ENCODE data around the gene ADD1. TPM values are rescaled to one million over a fixed set of nuclear protein-coding genes. Genes with fewer than 3 reads are reported as not detected.

Gene ADD1
- total and polyA plus RNA-seq, 2 donors: 224 to 277 TPM

DNA sequence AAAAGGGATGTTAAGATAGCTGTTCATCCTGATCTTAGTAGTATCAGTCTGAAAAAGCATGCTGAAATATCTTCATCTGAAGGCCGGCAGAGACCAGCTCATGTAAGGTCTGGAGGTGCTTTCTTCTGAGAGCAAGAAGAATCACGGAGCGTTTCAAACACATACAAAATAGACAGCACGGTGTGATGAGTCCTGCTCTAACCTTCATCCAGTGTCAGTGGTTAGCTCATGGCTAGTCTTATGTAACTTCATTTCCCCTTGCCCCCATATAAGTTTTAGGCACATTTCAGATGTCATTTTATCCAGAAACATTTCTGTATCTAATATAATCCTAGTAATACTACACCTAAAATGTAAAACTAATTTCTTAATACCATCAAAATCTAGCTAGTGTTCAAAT is 27.8 kb downstream of the ADD1 start:
- Histone ChIP-seq H3K27ac (ENCODE audit: low read depth) (no peak overlapping the region), H3K4me1 (ENCODE audit: insufficient read depth) (peaks cover 2% of the 10 kb centered on the region)

DNA sequence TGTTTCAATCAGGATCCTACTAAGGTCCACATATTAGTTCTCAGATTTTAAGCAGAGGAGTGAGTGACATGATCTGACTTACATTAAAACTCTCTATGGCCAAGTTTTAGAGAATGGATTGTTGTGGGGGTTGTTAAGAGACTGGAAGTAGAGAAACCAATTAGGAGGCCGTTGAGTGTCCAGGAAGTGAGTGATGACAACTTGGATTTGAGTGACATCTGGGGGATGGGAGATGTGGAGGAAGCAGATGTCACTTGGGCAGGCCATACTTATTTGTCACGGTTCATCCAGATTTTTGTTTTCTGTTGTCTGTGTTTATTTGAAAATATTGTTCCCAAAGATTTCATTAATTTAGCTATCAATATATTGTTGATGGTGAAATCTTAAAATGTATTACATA is 28.3 kb downstream of the ADD1 start:
- WGBS: 56% methylated on average over 2 of the region's 2 CpGs
- Histone ChIP-seq H3K36me3 (ENCODE audit: insufficient read depth) (no peaks in the 10 kb centered on the region), H3K4me1 (ENCODE audit: insufficient read depth) (peaks cover 2% of the 10 kb centered on the region)

More for the DNA sequence above, 27.8 kb downstream of the ADD1 start:
- Histone ChIP-seq H3K36me3 (ENCODE audit: insufficient read depth) (no peaks in the 10 kb centered on the region), H3K4me3 (ENCODE audit: low read depth, low read length) (no peak overlapping the region)
- WGBS: 88% methylated on average over 4 of the region's 4 CpGs
- no peak for DNase-seq (ENCODE audit: extremely low spot score)

DNA sequence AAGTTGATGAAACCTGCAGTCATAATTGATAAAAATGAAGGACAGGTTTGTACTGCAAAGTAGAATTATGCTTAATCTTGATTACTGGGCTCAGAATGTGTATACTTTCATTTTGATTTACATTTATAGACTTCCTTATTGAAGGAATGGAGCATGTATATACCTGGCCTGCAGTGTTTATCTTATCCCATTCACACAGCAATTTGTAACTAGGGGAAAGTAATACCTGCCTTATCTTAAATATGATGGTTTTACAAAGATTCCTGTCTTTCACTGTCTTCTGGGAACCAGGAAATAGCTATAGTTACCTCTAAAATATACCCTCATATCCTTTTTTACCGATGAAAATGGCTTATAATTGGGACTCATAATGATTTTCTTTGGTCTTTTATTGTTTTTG is 29.7 kb downstream of the ADD1 start:
- no peak overlapping the region for H3K4me3 ChIP-seq (ENCODE audit: low read depth, low read length)
- DNase-seq (ENCODE audit: extremely low spot score): no peak
- 49% methylated on average over 1 of the region's 1 CpG for WGBS
- H3K4me1 ChIP-seq (ENCODE audit: insufficient read depth): peaks cover 2% of the 10 kb centered on the region
- H3K36me3 ChIP-seq (ENCODE audit: insufficient read depth): no peaks in the 10 kb centered on the region
- H3K27ac ChIP-seq (ENCODE audit: low read depth): no peak overlapping the region

More for the DNA sequence above, 28.3 kb downstream of the ADD1 start:
- Histone ChIP-seq H3K27ac (ENCODE audit: low read depth) (no peak overlapping the region), H3K4me3 (ENCODE audit: low read depth, low read length) (no peak overlapping the region)
- DNase-seq (ENCODE audit: extremely low spot score): no peak

DNA sequence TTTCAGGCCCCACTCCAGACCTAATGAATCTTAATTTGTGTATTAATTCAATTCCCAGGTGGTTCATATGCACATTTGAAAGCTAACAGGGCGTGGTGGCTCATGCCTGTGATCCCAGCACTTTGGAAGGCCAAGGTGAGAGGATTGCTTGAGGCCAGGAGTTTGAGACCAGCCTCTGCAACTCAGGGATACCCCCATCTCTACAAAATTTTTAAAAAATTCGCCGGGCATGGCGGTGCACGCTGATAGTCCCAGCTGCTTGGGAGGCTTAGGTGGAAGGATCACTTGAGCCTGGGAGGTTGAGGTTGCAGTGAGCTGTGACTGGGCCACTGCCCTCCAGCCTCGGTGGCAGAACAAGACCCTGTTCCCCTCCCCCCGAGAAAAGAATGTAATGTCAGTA is 31.2 kb downstream of the ADD1 start:
- Histone ChIP-seq H3K4me1 (ENCODE audit: insufficient read depth) (no peaks in the 10 kb centered on the region), H3K4me3 (ENCODE audit: low read depth, low read length) (no peak overlapping the region), H3K27ac (ENCODE audit: low read depth) (no peak overlapping the region), H3K36me3 (ENCODE audit: insufficient read depth) (no peaks in the 10 kb centered on the region)
- WGBS: 93% methylated on average over 7 of the region's 7 CpGs
- no peak for DNase-seq (ENCODE audit: extremely low spot score)

- 84% methylated on average over 3 of the region's 3 CpGs for whole genome bisulfite sequencing
- no peak overlapping the region for H3K27ac ChIP-seq (ENCODE audit: low read depth)
- H3K4me3 ChIP-seq (ENCODE audit: low read depth, low read length): no peak overlapping the region
- DNase-seq (ENCODE audit: extremely low spot score): no peak
- no peaks in the 10 kb centered on the region for H3K4me1 ChIP-seq (ENCODE audit: insufficient read depth)
- H3K36me3 ChIP-seq (ENCODE audit: insufficient read depth): no peaks in the 10 kb centered on the region
Measured at GRCh38 chr4:2875556-2875955, 31.9 kb downstream of the ADD1 start.

GRCh38 chr4:2878346-2878745 is 34.7 kb downstream of the ADD1 start:
- 90% methylated on average over 5 of the region's 5 CpGs for WGBS
- DNase-seq (ENCODE audit: extremely low spot score): no peak
- Histone ChIP-seq H3K36me3 (ENCODE audit: insufficient read depth) (no peaks in the 10 kb centered on the region), H3K4me3 (ENCODE audit: low read depth, low read length) (no peak overlapping the region), H3K27ac (ENCODE audit: low read depth) (no peak overlapping the region), H3K4me1 (ENCODE audit: insufficient read depth) (no peaks in the 10 kb centered on the region)

GRCh38 chr4:2879026-2879425 is 35.4 kb downstream of the ADD1 start:
- 80% methylated on average over 5 of the region's 5 CpGs for WGBS
- no peaks in the 10 kb centered on the region for H3K4me1 ChIP-seq (ENCODE audit: insufficient read depth)
- no peak overlapping the region for H3K4me3 ChIP-seq (ENCODE audit: low read depth, low read length)
- DNase-seq (ENCODE audit: extremely low spot score): no peak
- H3K27ac ChIP-seq (ENCODE audit: low read depth): no peak overlapping the region
- H3K36me3 ChIP-seq (ENCODE audit: insufficient read depth): no peaks in the 10 kb centered on the region

GRCh38 chr4:2881431-2881830 is 37.8 kb downstream of the ADD1 start:
- WGBS: 80% methylated on average over 3 of the region's 3 CpGs
- Histone ChIP-seq H3K36me3 (ENCODE audit: insufficient read depth) (peaks cover 9% of the 10 kb centered on the region), H3K4me1 (ENCODE audit: insufficient read depth) (no peaks in the 10 kb centered on the region), H3K4me3 (ENCODE audit: low read depth, low read length) (no peak overlapping the region), H3K27ac (ENCODE audit: low read depth) (no peak overlapping the region)
- DNase-seq (ENCODE audit: extremely low spot score): no peak

DNA sequence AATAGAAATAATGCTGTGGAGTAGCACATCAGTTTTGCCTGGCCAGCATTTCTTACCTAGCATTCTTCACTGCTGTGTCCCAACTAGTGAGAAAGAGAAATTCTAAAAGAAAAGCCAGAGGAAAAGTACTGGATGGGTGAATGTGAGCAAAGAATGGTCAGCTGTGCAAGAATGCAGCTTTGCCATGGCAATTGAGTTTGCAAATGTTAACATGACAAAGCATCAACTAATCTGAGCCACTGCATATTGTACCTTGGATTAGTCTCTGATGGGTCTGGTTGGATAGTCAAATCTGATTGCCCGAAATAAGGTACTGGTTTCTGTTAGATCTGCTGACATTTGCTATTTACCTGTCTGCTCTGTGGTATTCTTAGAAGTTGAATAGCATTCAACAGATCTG is 38.7 kb downstream of the ADD1 start:
- WGBS: 92% methylated on average over 1 of the region's 1 CpG

DNA sequence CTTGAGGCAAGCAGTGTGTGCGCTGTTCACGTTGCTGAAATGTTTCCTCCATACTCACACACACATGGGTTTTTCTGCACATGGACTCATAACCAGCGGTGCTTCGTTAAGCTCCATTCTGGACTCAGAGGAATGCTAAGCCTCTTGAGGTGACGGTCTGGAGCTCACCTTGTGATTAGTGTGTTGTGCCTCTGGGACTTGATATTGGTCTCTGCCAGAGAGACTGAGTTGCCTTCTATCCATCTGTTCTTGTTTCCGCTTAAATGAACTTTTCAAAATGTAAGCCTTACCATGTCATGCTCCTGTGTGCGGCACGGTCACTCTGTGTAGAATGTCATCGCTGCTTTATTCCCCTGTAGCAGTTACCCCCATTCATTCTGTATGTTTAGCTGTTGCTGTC is 42.5 kb downstream of the ADD1 start:
- no peak for DNase-seq (ENCODE audit: extremely low spot score)
- H3K27ac ChIP-seq (ENCODE audit: low read depth): no peak overlapping the region
- H3K36me3 ChIP-seq (ENCODE audit: insufficient read depth): peaks cover 9% of the 10 kb centered on the region
- WGBS: 91% methylated on average over 9 of the region's 9 CpGs
- H3K4me3 ChIP-seq (ENCODE audit: low read depth, low read length): no peak overlapping the region
- no peaks in the 10 kb centered on the region for H3K4me1 ChIP-seq (ENCODE audit: insufficient read depth)

More for the DNA sequence above, 38.7 kb downstream of the ADD1 start:
- Histone ChIP-seq H3K4me3 (ENCODE audit: low read depth, low read length) (no peak overlapping the region), H3K4me1 (ENCODE audit: insufficient read depth) (no peaks in the 10 kb centered on the region), H3K36me3 (ENCODE audit: insufficient read depth) (peaks cover 9% of the 10 kb centered on the region), H3K27ac (ENCODE audit: low read depth) (no peak overlapping the region)
- DNase-seq (ENCODE audit: extremely low spot score): no peak

DNA sequence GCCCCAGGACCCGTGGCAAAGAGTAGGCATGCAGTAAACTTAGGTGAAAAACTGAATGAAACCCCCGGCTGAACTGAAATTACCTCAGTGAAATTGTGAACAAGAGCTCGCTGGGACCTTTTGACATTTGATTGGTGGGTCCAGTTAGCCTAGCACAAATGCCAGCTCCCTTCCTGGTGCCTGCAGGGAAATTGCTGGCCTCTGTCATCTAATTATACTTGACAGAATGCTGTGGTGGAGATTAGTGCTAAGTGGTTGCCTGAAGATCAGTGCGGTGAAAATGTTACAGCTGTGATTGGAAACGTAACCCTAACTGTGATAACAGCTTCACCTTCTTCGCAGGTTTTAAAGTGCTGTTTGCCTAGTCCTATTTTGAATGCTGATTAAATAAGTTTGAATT is 43.0 kb downstream of the ADD1 start:
- Histone ChIP-seq H3K4me1 (ENCODE audit: insufficient read depth) (no peaks in the 10 kb centered on the region), H3K4me3 (ENCODE audit: low read depth, low read length) (no peak overlapping the region), H3K27ac (ENCODE audit: low read depth) (no peak overlapping the region), H3K36me3 (ENCODE audit: insufficient read depth) (peaks cover 9% of the 10 kb centered on the region)
- 64% methylated on average over 6 of the region's 6 CpGs for WGBS
- DNase-seq (ENCODE audit: extremely low spot score): no peak

DNA sequence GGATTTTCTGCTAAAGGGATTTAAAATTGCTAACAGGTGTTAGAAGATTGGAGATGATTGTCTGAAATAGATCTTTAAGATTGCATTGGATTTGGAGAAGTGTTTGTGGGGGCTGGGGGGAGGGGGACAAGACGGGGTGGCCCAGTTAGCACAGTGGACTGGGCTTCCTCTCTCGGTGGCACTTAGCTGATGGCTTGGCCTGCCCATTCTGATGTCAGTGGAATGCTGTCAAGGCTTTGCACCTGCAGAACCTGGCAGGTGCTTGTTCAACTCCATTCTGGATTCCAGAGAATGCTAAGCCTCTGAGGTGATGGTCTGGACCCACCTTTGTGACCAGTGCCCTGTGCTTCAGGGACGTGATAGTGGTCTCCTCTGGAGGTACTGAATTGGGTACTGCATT is 43.7 kb downstream of the ADD1 start:
- Histone ChIP-seq H3K4me1 (ENCODE audit: insufficient read depth) (no peaks in the 10 kb centered on the region), H3K36me3 (ENCODE audit: insufficient read depth) (peaks cover 9% of the 10 kb centered on the region), H3K4me3 (ENCODE audit: low read depth, low read length) (no peak overlapping the region), H3K27ac (ENCODE audit: low read depth) (no peak overlapping the region)
- WGBS: 81% methylated on average over 3 of the region's 3 CpGs
- no peak for DNase-seq (ENCODE audit: extremely low spot score)

GRCh38 chr4:2888886-2889285 is 45.2 kb downstream of the ADD1 start:
- DNase-seq (ENCODE audit: extremely low spot score): no peak
- no peaks in the 10 kb centered on the region for H3K4me1 ChIP-seq (ENCODE audit: insufficient read depth)
- no peak overlapping the region for H3K27ac ChIP-seq (ENCODE audit: low read depth)
- 95% methylated on average over 3 of the region's 3 CpGs for WGBS
- H3K36me3 ChIP-seq (ENCODE audit: insufficient read depth): peaks cover 9% of the 10 kb centered on the region
- H3K4me3 ChIP-seq (ENCODE audit: low read depth, low read length): no peak overlapping the region

DNA sequence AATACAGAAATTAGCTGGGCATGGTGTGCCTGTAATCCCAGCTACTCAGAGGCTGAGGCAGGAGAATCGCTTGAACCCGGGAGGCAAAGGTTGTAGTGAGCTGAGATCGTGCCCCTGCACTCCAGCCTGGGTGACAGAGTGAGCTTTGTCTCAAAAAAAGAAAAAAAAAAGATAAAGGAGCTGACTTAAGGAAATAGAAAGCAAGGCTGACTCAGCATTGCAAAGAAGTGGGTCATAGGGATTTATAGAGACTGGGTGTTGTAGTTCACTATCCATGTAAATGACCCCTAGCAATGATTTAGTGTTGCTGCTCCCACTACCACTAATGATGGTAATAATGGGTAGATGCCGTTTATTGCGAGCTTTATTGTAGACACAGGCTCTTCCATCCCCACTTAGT is 47.6 kb downstream of the ADD1 start:
- Histone ChIP-seq H3K4me3 (ENCODE audit: low read depth, low read length) (no peak overlapping the region), H3K27ac (ENCODE audit: low read depth) (no peak overlapping the region), H3K4me1 (ENCODE audit: insufficient read depth) (no peaks in the 10 kb centered on the region), H3K36me3 (ENCODE audit: insufficient read depth) (peaks cover 3% of the 10 kb centered on the region)
- DNase-seq (ENCODE audit: extremely low spot score): no peak
- WGBS: 70% methylated on average over 5 of the region's 5 CpGs

GRCh38 chr4:2893772-2894171 is 50.1 kb downstream of the ADD1 start:
- no peak for DNase-seq (ENCODE audit: extremely low spot score)
- WGBS: 49% methylated on average over 5 of the region's 5 CpGs
- H3K27ac ChIP-seq (ENCODE audit: low read depth): no peak overlapping the region

More at GRCh38 chr4:2893772-2894171, 50.1 kb downstream of the ADD1 start:
- Histone ChIP-seq H3K4me3 (ENCODE audit: low read depth, low read length) (no peak overlapping the region), H3K36me3 (ENCODE audit: insufficient read depth) (peaks cover 6% of the 10 kb centered on the region), H3K4me1 (ENCODE audit: insufficient read depth) (no peaks in the 10 kb centered on the region)
